HG03521 (cell line): ENCODE data around the gene AMFR.

Experiments used
- ATAC-seq: cut with Tn5 transposase; IDR thresholded peaks from one replicate; pipeline ENCODE4 v1.9.1; 2021; ENCODE audit warnings: mild to moderate bottlenecking, moderate library complexity; ENCODE audit not compliant: unreplicated experiment

The AMFR gene

GRCh38 chr16:56314244-56314850, 111.0 kb downstream of the AMFR start:
- no peak for ATAC-seq

DNA sequence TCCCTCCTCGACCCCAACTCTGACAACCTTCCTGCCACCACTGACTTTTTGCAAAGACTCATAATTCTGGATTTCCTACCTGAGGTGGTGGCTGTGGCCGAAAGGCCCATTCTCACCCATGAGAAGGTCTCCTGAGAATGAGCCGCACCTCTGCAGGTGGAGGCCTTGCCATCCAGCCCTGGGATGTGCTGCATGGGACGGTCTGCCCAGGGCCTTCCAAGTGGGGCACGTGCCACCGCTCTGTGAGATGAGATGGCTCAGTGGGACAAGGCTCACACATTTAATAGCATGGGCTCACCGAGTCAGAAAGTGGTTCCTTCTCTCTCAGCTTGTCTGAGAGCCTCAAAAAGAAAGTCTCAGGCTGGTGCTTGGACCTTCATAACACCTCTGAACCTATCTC, 112.8 kb downstream of the AMFR start:
- no peak for ATAC-seq

GRCh38 chr16:56312028-56312300, 113.4 kb downstream of the AMFR start:
- no peak for ATAC-seq
